Testis (tissue), 2 donors: ENCODE data around the gene HS3ST4.

Source experiments
- CTCF ChIP-seq, 3 experiments: fragments of 450-650 bp in 2 of 3; fragments of 200-600 bp in 1 of 3; sonication (generic) in 1 of 3; IDR thresholded peaks; one replicate each; pipeline ENCODE4 v1.5.1; 2016 to 2019; ENCODE audit warnings: antibody characterized with exemption in 3 of 3, mild to moderate bottlenecking in 2 of 3, moderate library complexity in 1 of 3
- POLR2A ChIP-seq: fragments of 450-650 bp; IDR thresholded peaks from one replicate; pipeline ENCODE4 v1.6.1; 2017; ENCODE audit warnings: antibody characterized with exemption, mild to moderate bottlenecking, moderate library complexity

- TF ChIP-seq CTCF (IDR thresholded peaks at IDR 0.05) (no peak), POLR2A (no peak)
Observed at GRCh38 chr16:25693631-25694030, 1.9 kb downstream of the HS3ST4 start.
